Neutrophil (primary cell): ENCODE results near the gene APP.

Experiments
- H3K27ac ChIP-seq: fragments of 200-600 bp; sonication (generic); 2 replicates; pipeline ENCODE4 v1.5.1; 2016; ENCODE audit warnings: mild to moderate bottlenecking, moderate library complexity
- H3K27me3 ChIP-seq: fragments of 200-600 bp; sonication (generic); 2 replicates; pipeline ENCODE4 v1.6.0; 2016; ENCODE audit warnings: mild to moderate bottlenecking
- H3K36me3 ChIP-seq: fragments of 200-600 bp; sonication (generic); 2 replicates; pipeline ENCODE4 v1.5.1; 2017
- H3K4me1 ChIP-seq, 2 experiments: fragments of 200-600 bp in 1 of 2; sonication (generic) in 1 of 2; 1 replicate in 1 of 2; 2 replicates in 1 of 2; pipeline versions ENCODE4 v1.5.1 to v1.6.1; 2013 to 2016; ENCODE audit warnings: low read depth in 1 of 2, low read length in 1 of 2, mild to moderate bottlenecking in 1 of 2, moderate library complexity in 1 of 2; ENCODE audit not compliant: control insufficient read depth in 1 of 2, insufficient read depth in 1 of 2
- H3K4me3 ChIP-seq, 2 experiments: fragments of 200-600 bp in 1 of 2; sonication (generic) in 1 of 2; 1 replicate in 1 of 2; 2 replicates in 1 of 2; pipeline ENCODE4 v1.5.1; 2013 to 2016; ENCODE audit warnings: low read depth in 1 of 2, low read length in 1 of 2, mild to moderate bottlenecking in 1 of 2, moderate library complexity in 1 of 2
- H3K9me3 ChIP-seq: fragments of 200-600 bp; sonication (generic); 2 replicates; pipeline ENCODE4 v1.5.1; 2016
- CTCF ChIP-seq: fragments of 200-600 bp; sonication (generic); IDR thresholded peaks from 2 replicates; pipeline ENCODE4 v1.5.1; 2016; ENCODE audit warnings: antibody characterized with exemption

The APP gene

GRCh38 chr21:26117324-26117971 is 53.1 kb downstream of the APP start:
- Histone ChIP-seq H3K27me3 (no peaks in the 10 kb centered on the region), H3K27ac (no peak overlapping the region), H3K36me3 (no peaks in the 10 kb centered on the region), H3K4me1 (peaks cover 23 to 35% of the 10 kb centered on the region in 2 experiments), H3K9me3 (no peaks in the 10 kb centered on the region), H3K4me3 (no peak overlapping the region)
- TF ChIP-seq CTCF, result no peak

GRCh38 chr21:26116456-26117011 is 54.0 kb downstream of the APP start:
- Histone ChIP-seq H3K9me3 (no peaks in the 10 kb centered on the region), H3K36me3 (no peaks in the 10 kb centered on the region), H3K27me3 (no peaks in the 10 kb centered on the region), H3K4me1 (peaks cover 23 to 35% of the 10 kb centered on the region in 2 experiments), H3K4me3 (no peak overlapping the region), H3K27ac (no peak overlapping the region)
- no peak for TF ChIP-seq CTCF

GRCh38 chr21:26115899-26116298 is 54.7 kb downstream of the APP start:
- Histone ChIP-seq H3K4me3 (no peak overlapping the region), H3K27ac (no peak overlapping the region), H3K4me1 (peaks cover 18 to 30% of the 10 kb centered on the region in 2 experiments), H3K36me3 (no peaks in the 10 kb centered on the region), H3K9me3 (no peaks in the 10 kb centered on the region), H3K27me3 (no peaks in the 10 kb centered on the region)
- TF ChIP-seq CTCF, result no peak

- Histone ChIP-seq H3K27ac (no peak overlapping the region), H3K4me1 (peaks cover 12 to 24% of the 10 kb centered on the region in 2 experiments), H3K27me3 (no peaks in the 10 kb centered on the region), H3K36me3 (no peaks in the 10 kb centered on the region), H3K9me3 (no peaks in the 10 kb centered on the region), H3K4me3 (no peak overlapping the region)
- no peak for TF ChIP-seq CTCF
These were observed 55.3 kb downstream of the APP start for GRCh38 chr21:26115305-26115704.

GRCh38 chr21:26112975-26113374 is 57.6 kb downstream of the APP start:
- H3K36me3 ChIP-seq, result peaks cover 7% of the 10 kb centered on the region
- no peak overlapping the region for H3K4me3 ChIP-seq
- H3K4me1 ChIP-seq, result peaks cover 8 to 11% of the 10 kb centered on the region in 2 experiments
- H3K27me3 ChIP-seq, result no peaks in the 10 kb centered on the region
- no peak for TF ChIP-seq CTCF
- no peak overlapping the region for H3K27ac ChIP-seq
- no peaks in the 10 kb centered on the region for H3K9me3 ChIP-seq
